ENCODE results near the gene ARHGAP24.
"Not testable (repeated sequence)": the region's sequence is repeated elsewhere in the genome, so short reads cannot be mapped to it uniquely, and the experiment has no call there.

ARHGAP24 gene

GRCh38 chr4:85970535-85970934 is 495.6 kb downstream of the ARHGAP24 start:
- no peak for DNase-seq

- no peak for DNase-seq
These were observed 504.3 kb downstream of the ARHGAP24 start for GRCh38 chr4:85979276-85979675.

GRCh38 chr4:85986266-85986665 is 511.3 kb downstream of the ARHGAP24 start:
- no peak for DNase-seq

- no peak for DNase-seq
These were observed 518.7 kb downstream of the ARHGAP24 start for GRCh38 chr4:85993641-85994040.

GRCh38 chr4:85994576-85994975 is 519.6 kb downstream of the ARHGAP24 start:
- DNase-seq: no peak

GRCh38 chr4:85995361-85995760 is 520.4 kb downstream of the ARHGAP24 start:
- DNase-seq: no peak

- DNase-seq: no peak
These were observed 526.6 kb downstream of the ARHGAP24 start for GRCh38 chr4:86001591-86001990.

- no peak for DNase-seq
These were observed 529.1 kb downstream of the ARHGAP24 start for GRCh38 chr4:86004030-86004429.

- DNase-seq: no peak
These were observed 531.1 kb downstream of the ARHGAP24 start for GRCh38 chr4:86006057-86006456.

- no peak for DNase-seq
These were observed 532.1 kb downstream of the ARHGAP24 start for GRCh38 chr4:86007042-86007441.

- DNase-seq: no peak
These were observed 536.2 kb downstream of the ARHGAP24 start for GRCh38 chr4:86011117-86011516.

GRCh38 chr4:86013621-86014020 is 538.7 kb downstream of the ARHGAP24 start:
- DNase-seq: no peak

- no peak for DNase-seq
These were observed 539.6 kb downstream of the ARHGAP24 start for GRCh38 chr4:86014599-86014998.

GRCh38 chr4:86015412-86016350 is 540.7 kb downstream of the ARHGAP24 start:
- DNase-seq: no peak

- no peak for DNase-seq
These were observed 544.4 kb downstream of the ARHGAP24 start for GRCh38 chr4:86019362-86019761.

GRCh38 chr4:86019906-86020305 is 545.0 kb downstream of the ARHGAP24 start:
- DNase-seq: no peak

- not testable (repeated sequence) for DNase-seq
These were observed 546.7 kb downstream of the ARHGAP24 start for GRCh38 chr4:86021671-86022070.

GRCh38 chr4:86026720-86027119 is 551.8 kb downstream of the ARHGAP24 start:
- no peak for DNase-seq

GRCh38 chr4:86031927-86032326 is 557.0 kb downstream of the ARHGAP24 start:
- no peak for DNase-seq

- DNase-seq: no peak
These were observed 557.6 kb downstream of the ARHGAP24 start for GRCh38 chr4:86032476-86033022.

GRCh38 chr4:86033171-86033570 is 558.2 kb downstream of the ARHGAP24 start:
- DNase-seq: no peak

GRCh38 chr4:86034616-86035015 is 559.7 kb downstream of the ARHGAP24 start:
- no peak for DNase-seq

GRCh38 chr4:86035688-86036087 is 560.7 kb downstream of the ARHGAP24 start:
- no peak for DNase-seq

GRCh38 chr4:86036736-86037135 is 561.8 kb downstream of the ARHGAP24 start:
- DNase-seq: no peak
